ACHN (cell line): Measurements from ENCODE around the gene PP2D1.
A peak's percentile ranks its signal among the peaks of the same experiment; 100 is the strongest.
"Not testable (repeated sequence)": the region's sequence is repeated elsewhere in the genome, so short reads cannot be mapped to it uniquely, and the experiment has no call there.

Experiments used
- DNase-seq: peaks from one replicate; pipeline ENCODE4 v3.0.0-alpha.2; 2015
- in situ Hi-C: cut with HindIII; loops from 2 replicates; pipeline ENCODE4 v1.10.0; 2017; ENCODE audit warnings: low sequenced_read_pairs, low pct_ligation_motif_present, low pct_unique_long_range_greater_than_20kb

Gene PP2D1

GRCh38 chr3:20012164-20012563 lies at the start of gene PP2D1:
TSS of gene PP2D1 (minus strand) at chr3:20012264. CDS start at chr3:20012072, 192 bp downstream.
- in situ Hi-C loops: no loop called here
- DNase-seq: no peak

DNA sequence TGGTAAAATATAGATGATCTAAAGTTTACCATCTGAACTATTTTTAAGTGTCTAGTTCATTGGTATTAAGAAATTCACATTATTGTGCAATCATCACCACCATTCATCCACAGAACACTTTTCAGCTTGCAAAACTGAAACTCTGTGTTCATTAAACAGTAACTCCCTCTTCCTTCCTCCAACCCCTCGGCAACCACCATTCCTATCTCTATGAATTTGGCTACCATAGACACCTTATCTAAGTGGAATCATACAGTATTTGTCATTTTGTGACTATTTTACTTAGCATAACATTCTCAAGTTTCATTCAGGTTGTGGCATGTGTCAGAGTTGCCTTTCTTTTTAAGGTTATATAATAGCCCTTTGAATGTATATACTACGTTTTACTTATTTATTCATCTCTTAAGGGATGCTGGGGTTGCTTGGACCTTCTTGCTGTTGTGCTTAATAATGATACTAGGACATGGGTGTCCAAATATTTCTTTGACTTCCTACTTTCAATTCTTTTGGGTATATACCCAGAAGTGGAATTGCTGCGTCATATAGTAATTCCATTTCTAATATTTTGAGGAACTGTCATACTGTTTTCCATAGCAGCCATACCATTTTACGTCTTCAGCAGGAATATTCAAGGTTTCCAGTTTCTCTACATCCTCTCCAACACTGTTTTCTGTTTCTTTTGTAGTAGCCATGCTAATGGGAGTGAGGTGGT lies 49.1 kb upstream of the PP2D1 start:
- in situ Hi-C loops: no loop called here
- no peak for DNase-seq

- no peak for DNase-seq
- in situ Hi-C loops: no loop called here
These were observed 47.9 kb upstream of the PP2D1 start for GRCh38 chr3:20059929-20060328.

DNA sequence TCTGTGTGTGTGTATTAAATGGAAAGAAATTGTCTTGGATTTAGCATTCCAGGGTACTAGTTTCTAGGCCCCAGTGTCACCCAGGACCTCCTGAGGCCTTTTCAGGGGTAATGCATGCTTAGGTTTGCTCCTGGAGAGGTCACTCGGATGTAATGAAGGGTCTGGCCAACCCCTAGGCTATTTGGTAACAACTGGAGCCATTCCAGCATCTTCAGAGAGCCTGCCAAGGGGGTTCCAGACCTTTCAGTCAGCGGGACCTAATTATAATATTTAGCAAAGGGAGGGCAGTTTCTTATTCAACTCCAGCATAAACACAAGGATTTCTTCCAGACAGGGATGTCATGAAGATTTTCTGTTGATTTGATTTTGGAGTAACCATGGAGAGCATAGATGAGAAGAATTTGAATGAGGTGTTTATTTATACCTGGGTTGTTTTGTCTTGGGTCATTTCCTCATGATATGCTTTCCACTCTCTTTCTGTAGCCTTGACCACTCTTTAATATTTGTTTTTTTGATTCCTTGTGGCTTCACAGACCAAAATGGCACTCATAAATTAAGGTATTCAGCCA lies 45.6 kb upstream of the PP2D1 start:
- DNase-seq: no peak
- in situ Hi-C loops: no loop called here

GRCh38 chr3:20056725-20057611 lies 44.9 kb upstream of the PP2D1 start:
- in situ Hi-C loops: no loop called here
- no peak for DNase-seq

DNA sequence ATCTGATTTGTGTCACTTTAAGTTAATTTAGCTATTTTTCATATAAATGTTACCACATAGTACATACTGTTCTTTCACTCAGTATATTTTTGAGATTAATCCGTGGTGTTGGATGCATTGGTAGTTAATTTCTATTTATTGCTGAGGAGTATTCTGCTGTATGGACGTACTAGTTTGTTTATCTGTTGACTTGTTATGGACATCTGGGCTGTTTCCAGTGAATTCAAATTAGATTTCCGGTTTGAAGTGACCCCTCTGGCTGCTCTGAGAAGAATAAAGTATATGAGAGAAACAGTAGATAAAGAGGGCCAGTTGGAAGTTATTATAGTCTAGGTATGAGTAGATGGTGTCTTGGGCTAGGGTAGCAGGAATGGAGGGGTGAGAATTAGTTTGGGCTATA lies 43.8 kb upstream of the PP2D1 start:
- no peak for DNase-seq
- in situ Hi-C loops: no loop called here

DNA sequence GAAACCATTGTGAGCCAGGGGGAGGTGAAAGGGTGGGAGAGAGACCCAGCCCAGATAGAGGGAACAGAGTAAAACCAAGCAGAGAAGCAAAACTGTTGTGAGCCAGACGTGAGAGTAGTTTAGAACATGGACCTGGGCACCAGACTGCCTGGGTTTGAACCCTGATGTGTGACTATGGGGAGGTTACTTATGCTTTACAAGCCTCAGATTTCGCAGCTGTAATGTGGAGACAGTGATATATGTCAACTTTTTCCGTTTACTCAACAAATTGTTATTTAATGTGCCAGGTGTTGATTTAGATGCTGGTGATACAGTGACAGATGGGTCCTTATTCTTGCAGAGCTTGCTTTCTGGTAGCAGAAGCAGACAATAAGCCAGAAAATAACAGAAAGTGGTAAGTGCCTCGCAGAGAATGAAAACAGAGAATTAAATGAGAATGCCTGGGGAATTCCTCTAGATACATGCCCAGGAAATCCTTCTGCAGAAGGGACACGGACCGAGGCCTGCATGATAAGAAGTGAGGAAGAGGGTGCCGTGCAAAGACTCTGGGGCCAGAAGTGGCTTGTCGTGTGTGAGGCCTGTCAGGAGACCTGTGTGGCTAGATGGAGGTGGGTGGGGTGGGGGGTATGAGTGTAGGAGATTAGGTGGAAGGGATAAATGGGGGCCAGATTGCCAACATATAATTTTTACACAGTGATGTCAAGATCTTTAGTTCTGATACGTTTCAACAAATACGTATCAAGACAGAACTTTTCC lies 43.1 kb upstream of the PP2D1 start:
- no peak for DNase-seq
- in situ Hi-C loops: no loop called here

- in situ Hi-C loops: no loop called here
- DNase-seq: peak; percentile 96
These were observed 42.5 kb upstream of the PP2D1 start for GRCh38 chr3:20054549-20054987.

DNA sequence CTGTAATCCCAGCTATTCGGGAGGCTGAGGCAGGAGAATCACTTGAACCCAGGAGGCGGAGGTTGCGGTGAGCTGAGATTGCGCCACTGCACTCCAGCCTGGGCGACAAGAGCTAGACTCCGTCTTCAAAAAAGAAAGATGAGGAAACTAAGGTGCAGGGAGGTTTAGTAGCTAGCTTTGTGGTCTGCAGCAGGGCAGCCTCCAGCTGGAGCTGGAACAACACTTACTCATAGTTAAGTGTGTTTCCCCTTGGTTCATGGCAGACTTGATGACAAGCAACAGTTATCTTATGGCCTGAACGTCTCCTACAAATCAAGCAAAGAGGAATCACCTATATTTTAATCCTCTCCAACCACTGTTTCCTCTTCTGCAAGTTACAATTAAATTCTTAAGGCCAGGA lies 40.8 kb upstream of the PP2D1 start:
- no peak for DNase-seq
- in situ Hi-C loops: no loop called here

GRCh38 chr3:20051123-20051806 lies 39.2 kb upstream of the PP2D1 start:
- in situ Hi-C loops: no loop called here
- no peak for DNase-seq

GRCh38 chr3:20047976-20048883 lies 36.2 kb upstream of the PP2D1 start:
- in situ Hi-C loops: no loop called here
- DNase-seq: no peak

GRCh38 chr3:20047341-20047779 lies 35.3 kb upstream of the PP2D1 start:
- no peak for DNase-seq
- in situ Hi-C loops: no loop called here

DNA sequence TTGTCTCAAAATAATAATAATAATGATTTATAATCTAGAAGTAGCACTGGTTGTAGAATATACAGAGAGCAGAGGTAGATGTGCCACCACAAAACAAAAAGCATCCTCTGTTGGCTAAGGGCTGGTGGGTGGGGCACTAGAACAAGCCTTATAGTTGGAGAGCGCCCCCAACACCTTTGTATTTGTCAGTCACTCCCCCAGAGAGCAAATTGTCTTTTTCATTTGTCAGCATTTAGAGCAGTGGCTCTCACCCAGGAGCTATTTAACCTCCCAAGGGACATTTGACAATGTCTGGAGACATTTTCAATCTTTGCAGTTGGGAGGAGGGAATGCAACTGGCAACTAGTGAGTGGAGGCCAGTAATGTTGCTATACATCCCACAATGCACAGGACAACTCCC lies 34.5 kb upstream of the PP2D1 start:
- in situ Hi-C loops: no loop called here
- no peak for DNase-seq

DNA sequence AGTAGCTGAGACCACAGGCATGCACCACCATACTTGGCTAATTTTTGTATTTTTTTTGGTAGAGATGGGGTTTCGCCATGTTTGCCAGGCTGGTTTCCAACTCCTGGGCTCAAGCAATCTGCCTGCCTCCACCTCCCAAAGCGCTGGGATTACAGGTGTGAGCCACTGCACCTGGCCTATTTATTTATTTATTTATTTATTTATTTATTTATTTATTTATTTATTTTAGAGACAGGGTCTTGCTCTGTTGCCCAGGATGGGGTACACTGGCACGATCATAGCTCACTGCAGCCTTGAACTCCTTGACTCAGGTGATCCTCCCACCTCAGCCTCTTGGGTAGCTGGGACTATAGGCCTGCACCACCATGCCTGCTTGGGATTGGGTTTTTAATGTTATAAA lies 33.1 kb upstream of the PP2D1 start:
- DNase-seq, in situ Hi-C loops: not testable (repeated sequence)

DNA sequence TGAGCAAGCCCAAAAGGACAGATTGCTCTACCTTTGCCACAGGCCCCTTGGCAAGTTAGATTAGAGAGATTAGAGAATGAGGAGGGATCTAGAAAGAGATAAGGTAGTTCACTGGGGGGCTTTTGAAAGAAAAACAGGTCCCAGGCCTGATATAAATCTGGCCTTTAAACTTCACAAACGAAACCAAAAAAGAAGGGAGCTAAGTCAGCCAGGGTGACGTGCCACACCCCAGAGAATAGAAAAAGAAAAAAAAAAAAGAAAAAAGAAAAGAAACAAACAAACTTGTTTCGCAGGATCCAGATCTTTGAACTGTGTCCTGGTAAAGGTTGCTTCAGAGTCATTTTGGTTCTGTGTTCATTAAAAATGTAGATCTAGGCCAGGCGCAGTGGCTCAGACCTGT lies 31.8 kb upstream of the PP2D1 start:
- in situ Hi-C loops: no loop called here
- DNase-seq: no peak

GRCh38 chr3:20043396-20043795 lies 31.3 kb upstream of the PP2D1 start:
- in situ Hi-C loops: no loop called here
- DNase-seq: peak; percentile 48

GRCh38 chr3:20042331-20042730 lies 30.3 kb upstream of the PP2D1 start:
- in situ Hi-C loops: no loop called here
- no peak for DNase-seq
